GM12878 (cell line): Measurements from ENCODE around the gene GNG5. TPM values are rescaled to one million over a fixed set of nuclear protein-coding genes. Genes with fewer than 3 reads are reported as not detected.

Experiments used
- ATAC-seq: fragments of 200-7000 bp; cut with Tn5 transposase; 3 replicates; pipeline ENCODE4 v1.9.1; 2020; ENCODE audit warnings: mild to moderate bottlenecking, moderate library complexity
- BruUV-seq: library from RNA; stranded (reverse); fragments of 400-500 nt; replicated peaks from 2 replicates; lab custom pipeline; 2021; lab: Mats Ljungman, UMichigan
- CTCF ChIA-PET: fragments of 300-600 bp; sonication (Branson Sonifier 250); formaldehyde crosslinking; extraction: SDS; loops from one replicate; lab custom pipeline; 2021; ENCODE audit warnings: inconsistent platforms; lab: Yijun Ruan, JAX
- POLR2A ChIA-PET: fragments of 350-600 bp; formaldehyde crosslinking; extraction: SDS; loops from one replicate; lab custom pipeline; 2021; ENCODE audit warnings: inconsistent platforms; lab: Charles Lee
- RAD21 ChIA-PET: fragments of 300-600 bp; sonication (Branson Sonifier 250); formaldehyde crosslinking; loops from one replicate; lab custom pipeline; 2023; ENCODE audit warnings: antibody characterized with exemption; ENCODE audit not compliant: unreplicated experiment; lab: Charles Lee
- SMC1A ChIA-PET: fragments of 300-600 bp; sonication (Branson Sonifier 250); formaldehyde crosslinking; loops from one replicate; lab custom pipeline; 2023; ENCODE audit not compliant: unreplicated experiment, uncharacterized antibody; lab: Charles Lee
- DNase-seq: peaks from one replicate; pipeline ENCODE4 v3.0.0-alpha.2; 2011; ENCODE audit warnings: low read depth, low spot score
- FAIRE-seq: peaks from 3 replicates; lab custom pipeline; 2011; peaks lifted over from hg19 to GRCh38; lab: Jason Lieb, UNC
- H2AFZ ChIP-seq: 2 replicates; pipeline ENCODE4 v1.6.0; 2011; ENCODE audit warnings: low read depth, low read length, control low read depth; ENCODE audit not compliant: control insufficient read depth
- H3K27ac ChIP-seq: 2 replicates; pipeline ENCODE4 v1.5.1; 2011; ENCODE audit warnings: control low read depth; ENCODE audit not compliant: control insufficient read depth, insufficient read depth
- H3K27me3 ChIP-seq, 2 experiments: replicated peaks in 1 of 2; 2 replicates each; pipeline versions ENCODE4 v1.6.0 to v1.6.1; 2011; ENCODE audit warnings: low read length in 1 of 2; ENCODE audit not compliant: control insufficient read depth in 2 of 2, insufficient read depth in 2 of 2
- H3K36me3 ChIP-seq, 2 experiments: 2 replicates each; pipeline ENCODE4 v1.5.1; 2011; ENCODE audit warnings: low read length in 1 of 2; ENCODE audit not compliant: control insufficient read depth in 2 of 2, insufficient read depth in 2 of 2
- H3K4me1 ChIP-seq: 2 replicates; pipeline ENCODE4 v1.6.1; 2011; ENCODE audit warnings: mild to moderate bottlenecking, low read length, moderate library complexity, mixed read lengths; ENCODE audit not compliant: control insufficient read depth, insufficient read depth
- H3K4me2 ChIP-seq: 2 replicates; pipeline ENCODE4 v1.6.0; 2011; ENCODE audit warnings: control low read depth; ENCODE audit not compliant: control insufficient read depth, insufficient read depth
- H3K4me3 ChIP-seq: fragments of 200-600 bp; sonication (generic); 2 replicates; pipeline ENCODE4 v1.5.1; 2016
- H3K79me2 ChIP-seq: 2 replicates; pipeline ENCODE4 v1.6.0; 2011; ENCODE audit warnings: low read length; ENCODE audit not compliant: control insufficient read depth, insufficient read depth
- H3K9ac ChIP-seq: 2 replicates; pipeline ENCODE4 v1.8.0; 2011; ENCODE audit warnings: low read length, control low read depth, mixed read lengths; ENCODE audit not compliant: control insufficient read depth, insufficient read depth
- H3K9me3 ChIP-seq: replicated peaks from 3 replicates; pipeline ENCODE4 v1.5.1; 2011; ENCODE audit warnings: mild to moderate bottlenecking, low read length; ENCODE audit not compliant: control insufficient read depth, insufficient read depth
- H4K20me1 ChIP-seq: 2 replicates; pipeline ENCODE4 v1.6.0; 2011; ENCODE audit not compliant: control insufficient read depth, insufficient read depth
- ATF7 ChIP-seq: fragments of 450-650 bp; IDR thresholded peaks from 2 replicates; pipeline ENCODE4 v1.6.1; 2016; ENCODE audit warnings: low read depth, mild to moderate bottlenecking
- BMI1 ChIP-seq: fragments of 450-650 bp; IDR thresholded peaks from 2 replicates; pipeline ENCODE4 v1.6.1; 2016; ENCODE audit warnings: mild to moderate bottlenecking, moderate library complexity, borderline replicate concordance
- CHD2 ChIP-seq: IDR thresholded peaks from 2 replicates; pipeline ENCODE4 v1.6.1; 2011; ENCODE audit warnings: low read depth, low read length, improper control_type of control experiment, borderline replicate concordance
- DPF2 ChIP-seq: fragments of 450-650 bp; IDR thresholded peaks from 2 replicates; pipeline ENCODE4 v1.6.1; 2017; ENCODE audit warnings: mild to moderate bottlenecking
- EZH2 ChIP-seq: IDR thresholded peaks from 2 replicates; pipeline ENCODE4 v1.6.1; 2012; ENCODE audit warnings: low read depth, mild to moderate bottlenecking, control low read depth, inconsistent platforms, low read length, borderline replicate concordance; ENCODE audit not compliant: control insufficient read depth
- HDAC6 ChIP-seq: fragments of 200-600 bp; sonication (generic); IDR thresholded peaks from one replicate; pipeline ENCODE4 v1.8.0; 2017; ENCODE audit warnings: antibody characterized with exemption; ENCODE audit not compliant: unreplicated experiment
- IKZF1 ChIP-seq: fragments of 450-650 bp; conservative IDR thresholded peaks from 2 replicates; pipeline ENCODE4 v1.6.1; 2017; ENCODE audit warnings: antibody characterized with exemption, mild to moderate bottlenecking
- MEF2A ChIP-seq: IDR thresholded peaks from 2 replicates; pipeline ENCODE4 v1.6.1; 2011; ENCODE audit warnings: low read depth, mild to moderate bottlenecking, low read length, moderate library complexity; ENCODE audit not compliant: insufficient read depth
- NFXL1 ChIP-seq: fragments of 450-650 bp; IDR thresholded peaks from 2 replicates; pipeline ENCODE4 v1.6.1; 2017; ENCODE audit warnings: antibody characterized with exemption, mild to moderate bottlenecking, borderline replicate concordance
- NR2C2 ChIP-seq: IDR thresholded peaks from 2 replicates; pipeline ENCODE4 v1.6.1; 2011; ENCODE audit warnings: borderline replicate concordance, low read depth; ENCODE audit not compliant: control insufficient read depth, insufficient read length
- PAX8 ChIP-seq: fragments of 450-650 bp; IDR thresholded peaks from 2 replicates; pipeline ENCODE4 v1.6.1; 2017; ENCODE audit warnings: mild to moderate bottlenecking, moderate library complexity
- RELA ChIP-seq: fragments of 450-650 bp; IDR thresholded peaks from 2 replicates; pipeline ENCODE4 v1.8.0; 2014; ENCODE audit warnings: borderline replicate concordance; ENCODE audit not compliant: partially characterized antibody
- RELB ChIP-seq: fragments of 450-650 bp; IDR thresholded peaks from 2 replicates; pipeline ENCODE4 v1.6.1; 2017; ENCODE audit warnings: low read depth, mild to moderate bottlenecking, moderate library complexity
- RFX5 ChIP-seq: IDR thresholded peaks from 2 replicates; pipeline ENCODE4 v1.6.1; 2011; ENCODE audit warnings: low read depth, low read length, improper control_type of control experiment
- RUNX3 ChIP-seq: IDR thresholded peaks from 2 replicates; pipeline ENCODE4 v1.6.1; 2012; ENCODE audit warnings: low read length, inconsistent platforms
- SP1 ChIP-seq: IDR thresholded peaks from one replicate; pipeline ENCODE4 v1.6.1; 2011; ENCODE audit warnings: low read depth, low read length
- SREBF2 ChIP-seq: IDR thresholded peaks from 2 replicates; pipeline ENCODE4 v1.6.1; 2012; ENCODE audit warnings: mild to moderate bottlenecking, low read length
- STAT3 ChIP-seq: IDR thresholded peaks from 2 replicates; pipeline ENCODE4 v1.6.1; 2011; ENCODE audit warnings: low read depth, low read length, improper control_type of control experiment
- TARDBP ChIP-seq: IDR thresholded peaks from 2 replicates; pipeline ENCODE4 v1.6.1; 2016; ENCODE audit warnings: borderline replicate concordance
- TCF12 ChIP-seq: IDR thresholded peaks from 2 replicates; pipeline ENCODE4 v1.6.1; 2011; ENCODE audit warnings: low read depth, mild to moderate bottlenecking, low read length
- YY1 ChIP-seq: IDR thresholded peaks from 2 replicates; pipeline ENCODE4 v1.6.1; 2011; ENCODE audit warnings: low read depth, mild to moderate bottlenecking, low read length
- ZNF384 ChIP-seq: IDR thresholded peaks from 2 replicates; pipeline ENCODE4 v1.6.1; 2012; ENCODE audit warnings: low read depth, mild to moderate bottlenecking, low read length, improper control_type of control experiment, borderline replicate concordance
- whole genome bisulfite sequencing: methylation state at CpG from one replicate; pipeline ENCODE4 v1.1.6; 2016; ENCODE audit warnings: low lambda C conversion rate; ENCODE audit not compliant: insufficient replicate concordance, insufficient coverage; ENCODE audit errors: missing lambda C conversion rate; 5-methylcytosine and 5-hydroxymethylcytosine counted together
- in situ Hi-C: fragments of 300-500 bp; cut with MboI; formaldehyde crosslinking; loops from 9 replicates; pipeline ENCODE4 v1.14.3; 2018; ENCODE audit warnings: mixed read lengths
- intact Hi-C: fragments of 100-400 bp; cut with micrococcal nuclease; formaldehyde crosslinking; loops from one replicate; pipeline ENCODE4 v1.14.2; 2022; ENCODE audit not compliant: unreplicated experiment
- polyA plus RNA-seq, 11 experiments: library from polyadenylated mRNA; depleted of rRNA in 4 of 11; unstranded in 6 of 11; stranded (reverse) in 5 of 11; fragments of >200 nt; fragmentation: Nextera tagmentation in 4 of 11; fragmentation: Illumina TruSeq in 1 of 11; extraction: Ambion mirVana in 4 of 11; extraction: Trizol in 1 of 11; gene quantifications; 1 replicate in 1 of 11; 2 replicates in 10 of 11; pipeline versions ENCODE4 v1.2.1 to v1.2.3, GENCODE V29; 2011 to 2016; ENCODE audit warnings: inconsistent platforms in 2 of 11, missing spikeins in 2 of 11, low read depth in 1 of 11
- total RNA-seq, 4 experiments: library from RNA; depleted of rRNA in 3 of 4; stranded (reverse); fragments of >200 nt in 3 of 4; fragmentation: Illumina TruSeq in 1 of 4; extraction: Trizol in 1 of 4; gene quantifications; 2 replicates each; pipeline versions ENCODE4 v1.2.1 to v1.2.3, GENCODE V29; 2013 to 2021
- TF ChIP-seq, protein P1 (sequence below): IDR thresholded peaks from 2 replicates; pipeline ENCODE4 v1.6.1; 2012; ENCODE audit warnings: low read depth, low read length, improper control_type of control experiment

Gene GNG5
- total and polyA plus RNA-seq, 10 of the 15 experiments (the other 5 are each of a cell fraction or from before 2014, with no cell fraction given): 69.8 to 613 (median 203) TPM

DNA sequence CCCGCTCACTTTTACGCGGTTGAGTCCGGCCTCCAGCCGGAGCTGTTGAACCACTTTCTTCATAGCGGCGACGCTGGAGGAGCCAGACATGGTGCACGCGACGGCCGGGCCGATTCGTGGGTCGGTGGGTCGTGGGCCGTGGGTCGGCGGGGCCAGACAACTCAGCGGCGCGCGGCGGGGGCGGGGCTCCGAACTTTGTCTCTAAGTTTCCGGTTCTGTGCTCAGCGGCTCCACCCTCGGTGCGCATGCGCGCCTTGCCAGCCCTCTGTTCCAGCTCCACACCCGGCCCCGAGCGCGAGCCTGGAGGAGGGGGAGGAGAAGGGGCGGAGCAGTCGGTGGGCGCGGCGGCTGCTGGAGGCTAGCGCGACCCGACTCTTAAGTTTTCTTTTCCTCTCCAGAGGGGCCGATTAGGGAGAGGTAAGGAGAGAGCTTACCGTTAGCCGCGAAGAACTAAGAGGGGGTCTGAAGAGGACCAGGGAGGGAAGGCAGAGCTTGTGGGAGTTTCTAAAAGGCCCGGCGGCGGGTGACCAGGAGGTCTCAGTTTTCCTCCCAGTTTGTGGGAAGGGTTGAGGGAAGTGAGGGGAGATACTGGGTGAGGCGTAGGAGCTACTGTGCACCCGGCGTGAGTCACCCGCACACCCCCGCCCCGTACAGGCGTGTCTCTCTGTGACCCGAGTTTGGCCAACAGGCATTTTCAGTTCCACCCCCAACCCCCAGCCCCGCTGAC, at the start of gene GNG5, which contains the start of gene SPATA1 (continued):
- TF ChIP-seq RELB (peak; percentile 90), HDAC6 (no peak), RUNX3 (peak; percentile 69), BMI1 (no peak), ZNF384 (no peak), NFXL1 (no peak)
- TF ChIP-seq, protein P1, sequence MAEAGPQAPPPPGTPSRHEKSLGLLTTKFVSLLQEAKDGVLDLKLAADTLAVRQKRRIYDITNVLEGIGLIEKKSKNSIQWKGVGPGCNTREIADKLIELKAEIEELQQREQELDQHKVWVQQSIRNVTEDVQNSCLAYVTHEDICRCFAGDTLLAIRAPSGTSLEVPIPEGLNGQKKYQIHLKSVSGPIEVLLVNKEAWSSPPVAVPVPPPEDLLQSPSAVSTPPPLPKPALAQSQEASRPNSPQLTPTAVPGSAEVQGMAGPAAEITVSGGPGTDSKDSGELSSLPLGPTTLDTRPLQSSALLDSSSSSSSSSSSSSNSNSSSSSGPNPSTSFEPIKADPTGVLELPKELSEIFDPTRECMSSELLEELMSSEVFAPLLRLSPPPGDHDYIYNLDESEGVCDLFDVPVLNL: no peak

GRCh38 chr1:84550826-84551225, 44.4 kb upstream of the GNG5 start:
- H3K9ac ChIP-seq: no peak overlapping the region
- TF ChIP-seq PAX8: no peak
- no peak for TF ChIP-seq RELA
- no peak for TF ChIP-seq CHD2
- TF ChIP-seq ATF7: no peak
- no peak for TF ChIP-seq YY1
- no peak for TF ChIP-seq SREBF2
- TF ChIP-seq MEF2A: no peak
- no peak for TF ChIP-seq TARDBP
- TF ChIP-seq STAT3: no peak
- TF ChIP-seq NR2C2: no peak
- TF ChIP-seq TCF12: no peak
- no peak for TF ChIP-seq IKZF1
- TF ChIP-seq RFX5: no peak
- TF ChIP-seq SP1: no peak
- TF ChIP-seq EZH2: no peak
- no peak for TF ChIP-seq DPF2

More at GRCh38 chr1:84550826-84551225, 44.4 kb upstream of the GNG5 start:
- ChIA-PET POLR2A (no interaction called here), SMC1A (interaction anchor here (0.9 to 1.3 kb wide), 5 partner anchors 8 to 73 kb away, joined by 3 to 4 read pairs (median 3); no protein-coding TSS in a partner anchor), RAD21 (no interaction called here), CTCF (interaction anchor here (1.4 to 1.7 kb wide), 2 partner anchors 11 to 47 kb away, joined by 4 to 5 read pairs; no protein-coding TSS in a partner anchor)
- no peak for ATAC-seq
- Histone ChIP-seq H2AFZ (no peak overlapping the region), H3K9me3 (no peaks in the 10 kb centered on the region), H4K20me1 (no peaks in the 10 kb centered on the region), H3K4me2 (no peak overlapping the region), H3K79me2 (no peaks in the 10 kb centered on the region), H3K4me3 (no peak overlapping the region), H3K27ac (no peak overlapping the region), H3K27me3 (no peaks in the 10 kb centered on the region), H3K4me1 (no peaks in the 10 kb centered on the region), H3K36me3 (no peaks in the 10 kb centered on the region; a peak in 1 of 4 replicates)
- no peak for DNase-seq
- WGBS: 72% methylated on average over 2 of the region's 2 CpGs
- intact Hi-C loops: no loop called here
- no peak for FAIRE-seq
- in situ Hi-C loops: no loop called here
- BruUV-seq: no TSS peak
